Calu3 (cell line): ENCODE results near the gene UBTD2. TPM values are rescaled to one million over a fixed set of nuclear protein-coding genes. Genes with fewer than 3 reads are reported as not detected.
A peak's percentile ranks its signal among the peaks of the same experiment; 100 is the strongest.

Experiments used
- BruUV-seq: library from RNA; stranded (reverse); fragments of 400-500 nt; replicated peaks from 2 replicates; lab custom pipeline; 2021; lab: Mats Ljungman, UMichigan
- CTCF ChIA-PET: fragments of 300-600 bp; sonication (Branson Sonifier 250); formaldehyde crosslinking; loops from one replicate; lab custom pipeline; 2022; ENCODE audit warnings: antibody characterized with exemption; lab: Charles Lee
- DNase-seq: peaks from one replicate; pipeline ENCODE4 v3.0.0; 2022
- H3K27ac Mint-ChIP-seq: one replicate; pipeline ENCODE4 v1.8.0; 2022; ENCODE audit warnings: mixed read lengths; ENCODE audit not compliant: unreplicated experiment
- H3K27me3 Mint-ChIP-seq: one replicate; pipeline ENCODE4 v1.8.0; 2022; ENCODE audit warnings: mixed read lengths; ENCODE audit not compliant: unreplicated experiment
- H3K36me3 Mint-ChIP-seq: one replicate; pipeline ENCODE4 v1.8.0; 2022; ENCODE audit warnings: mild to moderate bottlenecking, moderate library complexity, mixed read lengths; ENCODE audit not compliant: insufficient read depth, unreplicated experiment
- H3K4me1 Mint-ChIP-seq: one replicate; pipeline ENCODE4 v1.8.0; 2022; ENCODE audit warnings: mild to moderate bottlenecking, low read depth, mixed read lengths; ENCODE audit not compliant: unreplicated experiment
- H3K4me3 Mint-ChIP-seq: one replicate; pipeline ENCODE4 v1.8.0; 2022; ENCODE audit warnings: mild to moderate bottlenecking, low read depth, moderate library complexity, mixed read lengths; ENCODE audit not compliant: unreplicated experiment
- H3K9me3 Mint-ChIP-seq: one replicate; pipeline ENCODE4 v1.8.0; 2022; ENCODE audit warnings: low read depth, mixed read lengths; ENCODE audit not compliant: unreplicated experiment
- CTCF ChIP-seq: fragments of 200-600 bp; IDR thresholded peaks from one replicate; pipeline ENCODE4 v1.8.0; 2022; ENCODE audit warnings: antibody characterized with exemption; ENCODE audit not compliant: unreplicated experiment
- intact Hi-C: fragments of 100-400 bp; cut with micrococcal nuclease; formaldehyde crosslinking; loops from one replicate; pipeline ENCODE4 v1.10.0; 2022; ENCODE audit not compliant: unreplicated experiment
- total RNA-seq: library from RNA; stranded (reverse); gene quantifications from 2 replicates; pipeline ENCODE4 v1.2.3, GENCODE V29; 2022

Gene UBTD2
- total RNA-seq, 1 experiment from 2014 or later: 21.1 TPM

GRCh38 chr5:172235827-172236736 is 47.5 kb downstream of the UBTD2 start:
- peaks cover 33% of the 10 kb centered on the region for H3K4me1 Mint-ChIP-seq
- TF ChIP-seq CTCF: no peak
- H3K4me3 Mint-ChIP-seq: peak overlapping the region; percentile 37
- intact Hi-C loops: loop anchor here (2.0 kb wide), 1 partner anchor 47 kb away; the partner anchor contains the start of gene UBTD2
- peak overlapping the region; percentile 68 for H3K27ac Mint-ChIP-seq
- CTCF ChIA-PET: interaction anchor here (0.9 kb wide), 1 partner anchor 47 kb away, joined by 3 read pairs; no protein-coding TSS in a partner anchor
- peak; percentile 32 for DNase-seq
- no TSS peak for BruUV-seq
- H3K36me3 Mint-ChIP-seq: peaks cover 12% of the 10 kb centered on the region
- H3K27me3 Mint-ChIP-seq: no peaks in the 10 kb centered on the region
- H3K9me3 Mint-ChIP-seq: no peaks in the 10 kb centered on the region

- peak overlapping the region; percentile 68 for H3K27ac Mint-ChIP-seq
- DNase-seq: peak; percentile 9
- no peaks in the 10 kb centered on the region for H3K9me3 Mint-ChIP-seq
- H3K27me3 Mint-ChIP-seq: no peaks in the 10 kb centered on the region
- CTCF ChIA-PET: interaction anchor here (0.5 to 0.6 kb wide), 2 partner anchors 16 to 834 kb away, joined by 3 read pairs; no protein-coding TSS in a partner anchor
- intact Hi-C loops: loop anchor here (2.0 kb wide), 1 partner anchor 48 kb away; the partner anchor contains the start of gene UBTD2
- no peak for TF ChIP-seq CTCF
- H3K4me3 Mint-ChIP-seq: peak overlapping the region; percentile 37
- no TSS peak for BruUV-seq
- peaks cover 33% of the 10 kb centered on the region for H3K4me1 Mint-ChIP-seq
- peaks cover 16% of the 10 kb centered on the region for H3K36me3 Mint-ChIP-seq
These were observed 48.3 kb downstream of the UBTD2 start for GRCh38 chr5:172235132-172235780.

GRCh38 chr5:172234031-172234430 is 49.5 kb downstream of the UBTD2 start:
- Mint-ChIP-seq H3K4me3 (no peak overlapping the region), H3K9me3 (no peaks in the 10 kb centered on the region), H3K4me1 (peaks cover 33% of the 10 kb centered on the region), H3K36me3 (peaks cover 24% of the 10 kb centered on the region), H3K27ac (no peak overlapping the region), H3K27me3 (no peaks in the 10 kb centered on the region)
- BruUV-seq: no TSS peak
- no peak for DNase-seq
- no peak for TF ChIP-seq CTCF
- CTCF ChIA-PET: no interaction called here
- intact Hi-C loops: loop anchor here (2.0 kb wide), 1 partner anchor 49 kb away; the partner anchor contains the start of gene UBTD2

- DNase-seq: no peak
- H3K27ac Mint-ChIP-seq: no peak overlapping the region
- no peaks in the 10 kb centered on the region for H3K27me3 Mint-ChIP-seq
- H3K4me1 Mint-ChIP-seq: peaks cover 6% of the 10 kb centered on the region
- H3K4me3 Mint-ChIP-seq: no peak overlapping the region
- H3K36me3 Mint-ChIP-seq: peaks cover 23% of the 10 kb centered on the region
- BruUV-seq: no TSS peak
- no peak for TF ChIP-seq CTCF
- H3K9me3 Mint-ChIP-seq: no peaks in the 10 kb centered on the region
- CTCF ChIA-PET: interaction anchor here (0.5 kb wide), 2 partner anchors 19 to 39 kb away, joined by 3 to 4 read pairs; no protein-coding TSS in a partner anchor
- intact Hi-C loops: loop anchor here (5.0 kb wide), 1 partner anchor 808 kb away; no protein-coding TSS in a partner anchor
These were observed 53.7 kb downstream of the UBTD2 start for GRCh38 chr5:172229904-172230303.
